Mesenchymal stem cell (in vitro differentiated cells and primary cell): ENCODE measurements around the gene UPK3B. TPM values are rescaled to one million over a fixed set of nuclear protein-coding genes. Genes with fewer than 3 reads are reported as not detected.

Experiments used
- small RNA-seq: library from polyadenylated mRNA; stranded (forward); fragments of <200 nt; extraction: miRNeasy Mini kit (QIAGEN cat#:217004); gene quantifications from one replicate; pipeline ENCODE3, GENCODE V24; 2013; ENCODE audit warnings: low read depth

The UPK3B gene

Small RNAs within 50 kb of the gene (small RNA-seq; reads per million reads assigned to genes)
- not detected for gene RF00019
